Prostate gland (tissue), 2 donors: ENCODE data around the gene YPEL3.

Experiments used
- CTCF ChIP-seq, 4 experiments: fragments of 200-600 bp in 2 of 4; fragments of 450-650 bp in 2 of 4; sonication (generic) in 2 of 4; IDR thresholded peaks; 1 replicate in 3 of 4; 2 replicates in 1 of 4; pipeline ENCODE4 v1.5.1; 2016 to 2019; ENCODE audit warnings: antibody characterized with exemption in 4 of 4, mild to moderate bottlenecking in 2 of 4, moderate library complexity in 2 of 4
- POLR2A ChIP-seq: fragments of 450-650 bp; IDR thresholded peaks from one replicate; pipeline ENCODE4 v1.6.1; 2016; ENCODE audit warnings: antibody characterized with exemption, mild to moderate bottlenecking
- POLR2AphosphoS5 ChIP-seq: sonication (generic); formaldehyde crosslinking; IDR thresholded peaks from one replicate; pipeline ENCODE4 v1.6.1; 2017; ENCODE audit warnings: antibody characterized with exemption

- no peak for TF ChIP-seq CTCF (IDR thresholded peaks at IDR 0.05)
- TF ChIP-seq POLR2A = no peak
- no peak for TF ChIP-seq POLR2AphosphoS5
Measured at GRCh38 chr16:30066761-30067583, 29.0 kb downstream of the YPEL3 start.
